SK-N-SH (cell line): Measurements from ENCODE around the gene SOBP.

Experiments used
- GATA2 ChIP-seq: sonication (generic); formaldehyde crosslinking; IDR thresholded peaks from 2 replicates; pipeline ENCODE4 v1.5.0; 2020; ENCODE audit warnings: mild to moderate bottlenecking, missing genetic modification reagents
- YY1 ChIP-seq: IDR thresholded peaks from 2 replicates; pipeline ENCODE4 v1.4.0; 2012; ENCODE audit warnings: low read depth, mild to moderate bottlenecking
- TF ChIP-seq, protein P1 (sequence below): IDR thresholded peaks from 2 replicates; pipeline ENCODE4; 2012
- TF ChIP-seq, protein P2 (sequence below): fragments of 150-350 bp; IDR thresholded peaks from 2 replicates; pipeline ENCODE4 v1.6.1; 2016; ENCODE audit warnings: mild to moderate bottlenecking, low read depth, low read length

DNA sequence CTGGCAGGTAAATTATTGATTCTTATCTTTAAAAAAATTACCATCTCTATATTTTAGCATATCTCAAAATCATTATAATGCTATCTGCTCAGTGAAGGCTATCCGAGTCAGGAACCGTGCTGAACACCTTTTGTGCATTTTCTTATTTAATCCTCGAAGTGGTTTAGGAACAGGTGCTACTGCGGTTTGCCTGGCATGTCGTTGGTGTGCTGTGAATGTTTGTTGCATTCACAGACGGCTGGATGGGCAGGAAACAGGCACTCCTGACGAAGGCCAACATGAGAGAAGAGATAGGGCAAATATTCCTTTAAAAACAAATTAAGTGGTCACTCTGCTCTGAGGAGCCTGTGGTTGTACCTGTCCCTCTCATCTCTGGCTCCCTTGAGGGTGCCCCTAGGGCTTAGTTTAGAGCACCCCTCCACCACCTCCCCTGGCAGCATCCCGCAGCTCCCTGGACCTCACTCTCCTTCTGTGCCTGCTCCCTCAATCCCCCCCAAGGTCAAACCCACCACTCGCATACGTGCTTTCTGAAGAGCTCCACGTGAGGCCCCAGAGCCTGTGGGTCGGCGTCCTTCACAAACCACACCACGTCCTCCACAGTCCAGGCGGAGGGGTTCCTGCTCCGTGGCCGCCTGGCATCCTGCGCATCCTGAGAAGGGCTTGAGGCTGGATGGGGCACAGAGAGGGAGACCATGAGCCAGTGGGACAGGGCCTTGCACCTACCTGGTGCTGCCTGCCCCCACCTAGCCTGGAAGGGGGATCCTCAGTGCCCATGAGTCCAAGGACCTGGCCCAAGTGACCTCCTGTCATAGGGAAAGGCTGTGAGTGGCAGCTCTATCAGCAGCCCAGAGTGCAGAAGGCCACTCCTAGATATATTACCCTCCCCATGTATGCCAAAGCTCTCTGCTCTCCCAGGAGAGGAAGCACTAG is 217.7 kb downstream of the SOBP start:
- no peak for TF ChIP-seq YY1
- TF ChIP-seq, protein P1, sequence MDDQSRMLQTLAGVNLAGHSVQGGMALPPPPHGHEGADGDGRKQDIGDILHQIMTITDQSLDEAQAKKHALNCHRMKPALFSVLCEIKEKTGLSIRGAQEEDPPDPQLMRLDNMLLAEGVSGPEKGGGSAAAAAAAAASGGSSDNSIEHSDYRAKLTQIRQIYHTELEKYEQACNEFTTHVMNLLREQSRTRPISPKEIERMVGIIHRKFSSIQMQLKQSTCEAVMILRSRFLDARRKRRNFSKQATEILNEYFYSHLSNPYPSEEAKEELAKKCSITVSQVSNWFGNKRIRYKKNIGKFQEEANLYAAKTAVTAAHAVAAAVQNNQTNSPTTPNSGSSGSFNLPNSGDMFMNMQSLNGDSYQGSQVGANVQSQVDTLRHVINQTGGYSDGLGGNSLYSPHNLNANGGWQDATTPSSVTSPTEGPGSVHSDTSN, result no peak
- TF ChIP-seq, protein P2, sequence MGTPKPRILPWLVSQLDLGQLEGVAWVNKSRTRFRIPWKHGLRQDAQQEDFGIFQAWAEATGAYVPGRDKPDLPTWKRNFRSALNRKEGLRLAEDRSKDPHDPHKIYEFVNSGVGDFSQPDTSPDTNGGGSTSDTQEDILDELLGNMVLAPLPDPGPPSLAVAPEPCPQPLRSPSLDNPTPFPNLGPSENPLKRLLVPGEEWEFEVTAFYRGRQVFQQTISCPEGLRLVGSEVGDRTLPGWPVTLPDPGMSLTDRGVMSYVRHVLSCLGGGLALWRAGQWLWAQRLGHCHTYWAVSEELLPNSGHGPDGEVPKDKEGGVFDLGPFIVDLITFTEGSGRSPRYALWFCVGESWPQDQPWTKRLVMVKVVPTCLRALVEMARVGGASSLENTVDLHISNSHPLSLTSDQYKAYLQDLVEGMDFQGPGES, result no peak
- TF ChIP-seq GATA2, result no peak
